CD14-positive monocyte (primary cell): Measurements from ENCODE around the gene PPP1R12B. TPM values are rescaled to one million over a fixed set of nuclear protein-coding genes. Genes with fewer than 3 reads are reported as not detected.
"Not testable (repeated sequence)": the region's sequence is repeated elsewhere in the genome, so short reads cannot be mapped to it uniquely, and the experiment has no call there.

Source experiments
- DNase-seq, 3 donors: peaks; one replicate each; pipeline ENCODE4 v3.0.0-alpha.2; 2011 to 2022
- H2AFZ ChIP-seq: 2 replicates; pipeline ENCODE4 v1.6.0; 2012; ENCODE audit warnings: mild to moderate bottlenecking, low read depth, low read length, inconsistent platforms; ENCODE audit not compliant: insufficient read depth, poor library complexity, severe bottlenecking
- H3K27ac ChIP-seq, 2 donors: 1 replicate in 1 of 2; 2 replicates in 1 of 2; pipeline ENCODE4 v1.5.1; 2012 to 2013; ENCODE audit warnings: low read length in 2 of 2, control low read depth in 1 of 2, inconsistent platforms in 1 of 2, low read depth in 1 of 2, mild to moderate bottlenecking in 1 of 2
- H3K27me3 ChIP-seq, 2 donors: one replicate each; pipeline versions ENCODE4 v1.6.0 to v1.6.1; 2011 to 2013; ENCODE audit warnings: low read length in 2 of 2; ENCODE audit not compliant: control insufficient read depth in 2 of 2, insufficient read depth in 2 of 2
- H3K36me3 ChIP-seq, 2 donors: replicated peaks in 1 of 2; 1 replicate in 1 of 2; 2 replicates in 1 of 2; pipeline versions ENCODE4 v1.5.1 to v1.6.1; 2012 to 2013; ENCODE audit warnings: low read length in 2 of 2, control low read depth in 1 of 2, inconsistent platforms in 1 of 2, mild to moderate bottlenecking in 1 of 2; ENCODE audit not compliant: insufficient read depth in 2 of 2, control insufficient read depth in 1 of 2
- H3K4me1 ChIP-seq, 2 donors: 1 replicate in 1 of 2; 2 replicates in 1 of 2; pipeline versions ENCODE4 v1.5.1 to v1.6.1; 2012 to 2013; ENCODE audit warnings: low read length in 2 of 2, control low read depth in 1 of 2, inconsistent platforms in 1 of 2, mild to moderate bottlenecking in 1 of 2, moderate library complexity in 1 of 2; ENCODE audit not compliant: insufficient read depth in 2 of 2, control insufficient read depth in 1 of 2
- H3K4me2 ChIP-seq: replicated peaks from 2 replicates; pipeline ENCODE3; 2012; ENCODE audit warnings: low read length, moderate library complexity, mild to moderate bottlenecking; ENCODE audit not compliant: poor library complexity, severe bottlenecking; ENCODE audit errors: extremely low read depth
- H3K4me3 ChIP-seq, 3 experiments: fragments of 200-600 bp in 1 of 3; sonication (generic) in 1 of 3; replicated peaks in 1 of 3; 1 replicate in 2 of 3; 2 replicates in 1 of 3; pipeline ENCODE4 v1.5.1; 2011 to 2013; ENCODE audit warnings: low read length in 3 of 3, mild to moderate bottlenecking in 3 of 3, control low read depth in 2 of 3, low read depth in 2 of 3, inconsistent platforms in 1 of 3, moderate library complexity in 1 of 3
- H3K79me2 ChIP-seq: 2 replicates; pipeline ENCODE4 v1.6.0; 2012; ENCODE audit warnings: mild to moderate bottlenecking, control low read depth, inconsistent platforms, low read length, moderate library complexity; ENCODE audit not compliant: insufficient read depth
- H3K9ac ChIP-seq: 2 replicates; pipeline ENCODE4 v1.6.0; 2017; ENCODE audit warnings: low read length, mild to moderate bottlenecking; ENCODE audit not compliant: insufficient read depth, poor library complexity, severe bottlenecking
- H3K9me3 ChIP-seq, 2 donors: replicated peaks in 1 of 2; 1 replicate in 1 of 2; 2 replicates in 1 of 2; pipeline versions ENCODE4 v1.5.1 to v1.6.1; 2012 to 2013; ENCODE audit warnings: low read length in 2 of 2, control low read depth in 1 of 2; ENCODE audit not compliant: control insufficient read depth in 1 of 2, insufficient read depth in 1 of 2
- H4K20me1 ChIP-seq: 2 replicates; pipeline ENCODE4 v1.6.0; 2012; ENCODE audit warnings: mild to moderate bottlenecking, low read length, control low read depth, moderate library complexity; ENCODE audit not compliant: insufficient read depth
- H3K27ac Mint-ChIP-seq, 7 donors: one replicate each; pipeline ENCODE4 v1.8.0; 2020; ENCODE audit warnings: mild to moderate bottlenecking in 7 of 7, mixed read lengths in 7 of 7, moderate library complexity in 6 of 7, inconsistent platforms in 2 of 7
- H3K27me3 Mint-ChIP-seq, 3 donors: one replicate each; pipeline ENCODE4 v1.8.0; 2021 to 2022; ENCODE audit warnings: low read depth in 3 of 3, mild to moderate bottlenecking in 3 of 3, mixed read lengths in 3 of 3, moderate library complexity in 3 of 3, inconsistent platforms in 1 of 3
- H3K36me3 Mint-ChIP-seq, 2 donors: one replicate each; pipeline ENCODE4 v1.8.0; 2020; ENCODE audit warnings: mixed read lengths in 2 of 2, inconsistent platforms in 1 of 2, mild to moderate bottlenecking in 1 of 2
- H3K4me1 Mint-ChIP-seq: one replicate; pipeline ENCODE4 v1.8.0; 2020; ENCODE audit warnings: mild to moderate bottlenecking, mixed read lengths
- H3K4me3 Mint-ChIP-seq, 2 donors: one replicate each; pipeline ENCODE4 v1.8.0; 2020; ENCODE audit warnings: mild to moderate bottlenecking in 2 of 2, mixed read lengths in 2 of 2, moderate library complexity in 1 of 2
- H3K9me3 Mint-ChIP-seq, 7 donors: one replicate each; pipeline ENCODE4 v1.8.0; 2020 to 2022; ENCODE audit warnings: mixed read lengths in 7 of 7, mild to moderate bottlenecking in 6 of 7, moderate library complexity in 6 of 7, inconsistent platforms in 2 of 7
- WGBS: methylation state at CpG from one replicate; pipeline ENCODE4 v1.1.5; 2013; ENCODE audit warnings: missing lambda C conversion rate; ENCODE audit not compliant: insufficient coverage; 5-methylcytosine and 5-hydroxymethylcytosine counted together
- intact Hi-C, 2 donors: fragments of 100-400 bp; cut with micrococcal nuclease; formaldehyde crosslinking; loops; one replicate each; pipeline versions ENCODE4 v1.15.0 to v1.15.1; 2023
- polyA plus RNA-seq, 3 donors: library from polyadenylated mRNA; depleted of rRNA in 1 of 3; unstranded in 2 of 3; stranded (reverse) in 1 of 3; fragments of 300-500 nt in 2 of 3; fragments of >200 nt in 1 of 3; fragmentation: Illumina TruSeq in 2 of 3; gene quantifications; 1 replicate in 2 of 3; 2 replicates in 1 of 3; pipeline ENCODE4 v1.2.3, GENCODE V29; 2012 to 2021
- TF ChIP-seq, protein P1 (sequence below): fragments of 200-600 bp; IDR thresholded peaks from one replicate; pipeline ENCODE4 v1.8.0; 2022; ENCODE audit warnings: antibody characterized with exemption, mild to moderate bottlenecking

PPP1R12B gene
- polyA plus RNA-seq, 3 donors: 1.3 to 12.2 (median 1.7) TPM

DNA sequence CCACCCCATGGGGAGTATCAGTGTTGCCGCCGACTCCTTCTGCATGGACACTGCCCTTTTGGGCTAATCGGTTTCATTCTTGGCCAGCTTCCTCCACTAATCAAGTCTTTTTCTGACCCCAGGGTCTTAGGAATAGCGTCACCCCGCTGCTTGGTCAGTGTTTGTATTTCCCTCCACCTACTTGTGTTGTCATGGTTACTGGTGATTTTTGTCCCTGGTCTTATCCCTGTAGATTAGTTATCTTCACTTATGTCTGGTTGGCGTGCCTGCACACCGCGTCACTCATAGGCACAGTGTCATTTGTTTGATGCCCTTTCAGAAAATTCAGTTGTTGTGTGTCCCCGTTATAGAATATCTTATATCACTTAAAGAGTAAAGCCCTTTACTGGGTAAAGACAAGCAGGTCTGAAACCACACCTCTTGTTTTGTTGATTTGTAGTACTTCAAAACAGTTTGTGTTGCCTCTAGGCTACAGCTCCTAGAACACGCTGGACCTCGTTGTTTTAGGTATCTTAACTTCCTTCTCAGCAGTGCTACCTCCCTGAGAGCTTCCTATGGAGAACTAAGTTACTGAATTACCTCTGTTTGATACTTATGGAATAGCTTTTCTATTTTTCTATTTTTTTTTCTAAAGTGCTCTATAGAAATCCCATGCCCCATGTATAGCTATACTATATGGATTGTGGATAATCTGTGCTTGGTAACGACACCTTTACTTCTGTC, 868 bp downstream of the PPP1R12B start:
- peak overlapping the region; percentile 95 for H2AFZ ChIP-seq
- no peaks in the 10 kb centered on the region for H3K9me3 ChIP-seq
- H3K27ac Mint-ChIP-seq: peak overlapping the region; percentile 60 to 97 (median 94)
- H3K27me3 Mint-ChIP-seq: peaks cover 0 to 3% (median 1%) of the 10 kb centered on the region in 3 donors
- DNase-seq: peak; percentile 45 to 69 (median 57)
- peak overlapping the region; percentile 80 for H3K4me2 ChIP-seq
- peaks cover 23 to 28% of the 10 kb centered on the region in 2 donors for H3K4me1 ChIP-seq
- peak overlapping the region; percentile 71 to 97 (median 94) for H3K4me3 ChIP-seq
- H3K4me1 Mint-ChIP-seq: peaks cover 41% of the 10 kb centered on the region
- TF ChIP-seq, protein P1, sequence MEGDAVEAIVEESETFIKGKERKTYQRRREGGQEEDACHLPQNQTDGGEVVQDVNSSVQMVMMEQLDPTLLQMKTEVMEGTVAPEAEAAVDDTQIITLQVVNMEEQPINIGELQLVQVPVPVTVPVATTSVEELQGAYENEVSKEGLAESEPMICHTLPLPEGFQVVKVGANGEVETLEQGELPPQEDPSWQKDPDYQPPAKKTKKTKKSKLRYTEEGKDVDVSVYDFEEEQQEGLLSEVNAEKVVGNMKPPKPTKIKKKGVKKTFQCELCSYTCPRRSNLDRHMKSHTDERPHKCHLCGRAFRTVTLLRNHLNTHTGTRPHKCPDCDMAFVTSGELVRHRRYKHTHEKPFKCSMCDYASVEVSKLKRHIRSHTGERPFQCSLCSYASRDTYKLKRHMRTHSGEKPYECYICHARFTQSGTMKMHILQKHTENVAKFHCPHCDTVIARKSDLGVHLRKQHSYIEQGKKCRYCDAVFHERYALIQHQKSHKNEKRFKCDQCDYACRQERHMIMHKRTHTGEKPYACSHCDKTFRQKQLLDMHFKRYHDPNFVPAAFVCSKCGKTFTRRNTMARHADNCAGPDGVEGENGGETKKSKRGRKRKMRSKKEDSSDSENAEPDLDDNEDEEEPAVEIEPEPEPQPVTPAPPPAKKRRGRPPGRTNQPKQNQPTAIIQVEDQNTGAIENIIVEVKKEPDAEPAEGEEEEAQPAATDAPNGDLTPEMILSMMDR: no peak
- peak overlapping the region; percentile 81 to 95 for H3K27ac ChIP-seq
- H3K79me2 ChIP-seq: peaks cover 59% of the 10 kb centered on the region
- H4K20me1 ChIP-seq: peaks cover 22% of the 10 kb centered on the region
- H3K36me3 Mint-ChIP-seq: peaks cover 0 to 4% of the 10 kb centered on the region in 2 donors
- H3K27me3 ChIP-seq: no peaks in the 10 kb centered on the region
- WGBS: 0% methylated on average over 2 of the region's 12 CpGs
- peak overlapping the region; percentile 92 for H3K9ac ChIP-seq
- intact Hi-C loops: loop anchor here in 1 of 2 donors (10.0 kb wide), 1 partner anchor 535 kb away; the partner anchor contains the start of gene RABIF
- H3K4me3 Mint-ChIP-seq: peak overlapping the region; percentile 94 to 97
- no peaks in the 10 kb centered on the region for H3K9me3 Mint-ChIP-seq
- no peaks in the 10 kb centered on the region for H3K36me3 ChIP-seq

DNA sequence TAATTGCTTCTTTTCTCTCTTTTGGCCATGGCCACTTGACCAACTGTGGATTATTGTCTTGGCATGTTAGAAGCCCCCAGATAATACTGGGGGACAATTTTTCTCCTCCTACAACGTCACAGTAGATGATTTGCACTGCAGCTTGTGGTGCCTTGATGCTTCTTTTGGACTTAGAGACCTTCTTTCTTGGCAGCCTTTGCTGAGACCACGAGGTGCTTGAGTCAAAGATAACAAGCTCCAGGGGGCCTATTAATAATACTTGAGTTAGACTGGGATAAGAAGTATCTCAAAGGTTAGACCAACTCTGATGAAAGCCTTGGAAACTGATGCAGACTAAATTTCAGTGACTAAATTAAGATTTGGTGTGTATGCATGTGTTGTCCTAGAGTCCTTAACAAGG, 3.2 kb downstream of the PPP1R12B start:
- Histone ChIP-seq H3K4me2 (no peak overlapping the region), H2AFZ (no peak overlapping the region), H3K27me3 (no peaks in the 10 kb centered on the region), H3K9me3 (no peaks in the 10 kb centered on the region), H3K4me3 (no peak overlapping the region), H3K79me2 (peaks cover 82% of the 10 kb centered on the region), H3K36me3 (no peaks in the 10 kb centered on the region), H3K27ac (no peak overlapping the region), H4K20me1 (peaks cover 37% of the 10 kb centered on the region), H3K4me1 (peaks cover 23 to 28% of the 10 kb centered on the region in 2 donors), H3K9ac (no peak overlapping the region)
- intact Hi-C loops: no loop called here
- Mint-ChIP-seq H3K4me3 (no peak overlapping the region), H3K36me3 (peaks cover 2 to 19% of the 10 kb centered on the region in 2 donors), H3K27me3 (peaks cover 0 to 1% (median 0%) of the 10 kb centered on the region in 3 donors), H3K4me1 (peaks cover 45% of the 10 kb centered on the region), H3K27ac (peak overlapping the region in 1 of 7 donors; percentile 20), H3K9me3 (no peaks in the 10 kb centered on the region)
- TF ChIP-seq, protein P1: no peak
- DNase-seq: no peak
- 100% methylated on average over 1 of the region's 2 CpGs for WGBS

GRCh38 chr1:202352583-202353197, 4.2 kb downstream of the PPP1R12B start:
- H3K4me2 ChIP-seq: peak overlapping the region; percentile 3
- peaks cover 92% of the 10 kb centered on the region for H3K79me2 ChIP-seq
- H3K36me3 ChIP-seq, H3K4me3 ChIP-seq, intact Hi-C loops, H3K27me3 Mint-ChIP-seq, DNase-seq, H3K4me3 Mint-ChIP-seq, H3K27me3 ChIP-seq, H2AFZ ChIP-seq, H3K27ac ChIP-seq, H3K9me3 Mint-ChIP-seq, H3K9me3 ChIP-seq, H3K9ac ChIP-seq: not testable (repeated sequence)
- H3K27ac Mint-ChIP-seq: peak overlapping the region in 4 of 7 donors; percentile 15 to 85 (median 72)
- peaks cover 47% of the 10 kb centered on the region for H3K4me1 Mint-ChIP-seq
- WGBS: 63% methylated on average over 8 of the region's 11 CpGs
- peaks cover 47% of the 10 kb centered on the region for H4K20me1 ChIP-seq
- H3K4me1 ChIP-seq: peaks cover 23 to 28% of the 10 kb centered on the region in 2 donors
- H3K36me3 Mint-ChIP-seq: peaks cover 5 to 23% of the 10 kb centered on the region in 2 donors
